ENCODE results near the gene UGT1A4. TPM values are rescaled to one million over a fixed set of nuclear protein-coding genes. Genes with fewer than 3 reads are reported as not detected.

UGT1A4 gene
- total and polyA plus RNA-seq, 2 of the 8 experiments (the other 6 are each of a cell fraction or from before 2014, with no cell fraction given) = not detected

GRCh38 chr2:233792720-233793119 lies 74.2 kb downstream of the UGT1A4 start (continued):
- no peak for TF ChIP-seq CHD1 (IDR thresholded peaks at IDR 0.05; ENCODE audit: low read depth, low read length)
